Rectal smooth muscle tissue (tissue), 1 donor: ENCODE measurements around the gene INSYN2B.

Experiments used
- H3K27ac ChIP-seq: one replicate; pipeline ENCODE4 v1.7.0; 2013; ENCODE audit warnings: low read depth, low read length, inconsistent platforms
- H3K27me3 ChIP-seq: one replicate; pipeline ENCODE4 v1.7.0; 2013; ENCODE audit warnings: low read length; ENCODE audit not compliant: control insufficient read depth, insufficient read depth
- H3K36me3 ChIP-seq: one replicate; pipeline ENCODE4 v1.7.0; 2013; ENCODE audit warnings: low read length; ENCODE audit not compliant: control insufficient read depth, insufficient read depth
- H3K4me1 ChIP-seq: one replicate; pipeline ENCODE4 v1.7.0; 2013; ENCODE audit warnings: low read length; ENCODE audit not compliant: control insufficient read depth, insufficient read depth
- H3K4me3 ChIP-seq: one replicate; pipeline ENCODE4 v1.7.0; 2013; ENCODE audit warnings: low read length
- H3K9ac ChIP-seq: one replicate; pipeline ENCODE4 v1.7.0; 2013; ENCODE audit warnings: low read length

The INSYN2B gene

GRCh38 chr5:169943026-169943425, 37.3 kb downstream of the INSYN2B start:
- no peak overlapping the region for H3K9ac ChIP-seq
- H3K27me3 ChIP-seq, result no peaks in the 10 kb centered on the region
- no peaks in the 10 kb centered on the region for H3K4me1 ChIP-seq
- H3K4me3 ChIP-seq, result no peak overlapping the region
- no peak overlapping the region for H3K27ac ChIP-seq
- no peaks in the 10 kb centered on the region for H3K36me3 ChIP-seq

- no peaks in the 10 kb centered on the region for H3K27me3 ChIP-seq
- H3K9ac ChIP-seq, result no peak overlapping the region
- H3K4me3 ChIP-seq, result no peak overlapping the region
- no peaks in the 10 kb centered on the region for H3K4me1 ChIP-seq
- no peak overlapping the region for H3K27ac ChIP-seq
- no peaks in the 10 kb centered on the region for H3K36me3 ChIP-seq
Observed at GRCh38 chr5:169942181-169942580, 38.1 kb downstream of the INSYN2B start.

GRCh38 chr5:169941542-169941941, 38.8 kb downstream of the INSYN2B start:
- H3K4me1 ChIP-seq, result no peaks in the 10 kb centered on the region

GRCh38 chr5:169939731-169940130, 40.6 kb downstream of the INSYN2B start:
- Histone ChIP-seq H3K4me3 (no peak overlapping the region), H3K4me1 (no peaks in the 10 kb centered on the region), H3K9ac (no peak overlapping the region), H3K27ac (no peak overlapping the region), H3K36me3 (no peaks in the 10 kb centered on the region), H3K27me3 (no peaks in the 10 kb centered on the region)

More at GRCh38 chr5:169941542-169941941, 38.8 kb downstream of the INSYN2B start:
- no peak overlapping the region for H3K27ac ChIP-seq
- no peaks in the 10 kb centered on the region for H3K27me3 ChIP-seq
- H3K9ac ChIP-seq, result no peak overlapping the region
- H3K4me3 ChIP-seq, result no peak overlapping the region
- no peaks in the 10 kb centered on the region for H3K36me3 ChIP-seq

GRCh38 chr5:169938439-169938838, 41.9 kb downstream of the INSYN2B start:
- H3K4me1 ChIP-seq, result no peaks in the 10 kb centered on the region
- H3K9ac ChIP-seq, result no peak overlapping the region
- no peaks in the 10 kb centered on the region for H3K27me3 ChIP-seq
- no peak overlapping the region for H3K4me3 ChIP-seq
- H3K36me3 ChIP-seq, result no peaks in the 10 kb centered on the region
- no peak overlapping the region for H3K27ac ChIP-seq

- Histone ChIP-seq H3K4me1 (no peaks in the 10 kb centered on the region), H3K36me3 (no peaks in the 10 kb centered on the region)
Observed at GRCh38 chr5:169935762-169936161, 44.5 kb downstream of the INSYN2B start.

GRCh38 chr5:169934990-169935389, 45.3 kb downstream of the INSYN2B start:
- H3K4me1 ChIP-seq, result no peaks in the 10 kb centered on the region
- H3K4me3 ChIP-seq, result no peak overlapping the region
- H3K9ac ChIP-seq, result no peak overlapping the region
- no peak overlapping the region for H3K27ac ChIP-seq
- no peaks in the 10 kb centered on the region for H3K27me3 ChIP-seq
- H3K36me3 ChIP-seq, result no peaks in the 10 kb centered on the region

More at GRCh38 chr5:169935762-169936161, 44.5 kb downstream of the INSYN2B start:
- no peak overlapping the region for H3K4me3 ChIP-seq
- no peak overlapping the region for H3K9ac ChIP-seq
- H3K27me3 ChIP-seq, result no peaks in the 10 kb centered on the region
- H3K27ac ChIP-seq, result no peak overlapping the region

GRCh38 chr5:169933616-169934015, 46.7 kb downstream of the INSYN2B start:
- H3K9ac ChIP-seq, result no peak overlapping the region
- H3K4me1 ChIP-seq, result no peaks in the 10 kb centered on the region
- H3K4me3 ChIP-seq, result no peak overlapping the region
- no peak overlapping the region for H3K27ac ChIP-seq
- H3K36me3 ChIP-seq, result no peaks in the 10 kb centered on the region
- no peaks in the 10 kb centered on the region for H3K27me3 ChIP-seq

GRCh38 chr5:169933127-169933526, 47.2 kb downstream of the INSYN2B start:
- no peak overlapping the region for H3K9ac ChIP-seq
- no peaks in the 10 kb centered on the region for H3K27me3 ChIP-seq
- no peaks in the 10 kb centered on the region for H3K4me1 ChIP-seq
- no peak overlapping the region for H3K27ac ChIP-seq
- H3K36me3 ChIP-seq, result no peaks in the 10 kb centered on the region
- no peak overlapping the region for H3K4me3 ChIP-seq

- Histone ChIP-seq H3K27me3 (peaks cover 2% of the 10 kb centered on the region), H3K4me1 (no peaks in the 10 kb centered on the region), H3K4me3 (no peak overlapping the region), H3K36me3 (no peaks in the 10 kb centered on the region), H3K9ac (no peak overlapping the region), H3K27ac (no peak overlapping the region)
Observed at GRCh38 chr5:169923988-169924387, 56.3 kb downstream of the INSYN2B start.

- H3K9ac ChIP-seq, result no peak overlapping the region
- no peaks in the 10 kb centered on the region for H3K36me3 ChIP-seq
- no peak overlapping the region for H3K27ac ChIP-seq
- no peaks in the 10 kb centered on the region for H3K4me1 ChIP-seq
- H3K27me3 ChIP-seq, result peaks cover 2% of the 10 kb centered on the region
- no peak overlapping the region for H3K4me3 ChIP-seq
Observed at GRCh38 chr5:169922474-169922873, 57.8 kb downstream of the INSYN2B start.

- Histone ChIP-seq H3K4me1 (no peaks in the 10 kb centered on the region), H3K9ac (no peak overlapping the region), H3K4me3 (no peak overlapping the region), H3K27ac (no peak overlapping the region), H3K27me3 (peaks cover 2% of the 10 kb centered on the region), H3K36me3 (no peaks in the 10 kb centered on the region)
Observed at GRCh38 chr5:169921949-169922348, 58.3 kb downstream of the INSYN2B start.

- H3K27me3 ChIP-seq, result peaks cover 2% of the 10 kb centered on the region
- no peak overlapping the region for H3K27ac ChIP-seq
- H3K9ac ChIP-seq, result no peak overlapping the region
- H3K4me3 ChIP-seq, result no peak overlapping the region
- no peaks in the 10 kb centered on the region for H3K4me1 ChIP-seq
- H3K36me3 ChIP-seq, result no peaks in the 10 kb centered on the region
Observed at GRCh38 chr5:169921384-169921783, 58.9 kb downstream of the INSYN2B start.
